Astrocyte of the spinal cord (primary cell): ENCODE measurements around the gene NLRC4.

Experiments used
- DNase-seq: peaks from one replicate; pipeline ENCODE4 v3.0.0; 2011; ENCODE audit warnings: low read depth, low spot score
- H3K4me3 ChIP-seq: 2 replicates; pipeline ENCODE4 v1.5.1; 2011; ENCODE audit warnings: low read depth, mild to moderate bottlenecking, low read length, moderate library complexity
- in situ Hi-C: cut with HindIII; loops from 2 replicates; pipeline ENCODE4 v1.10.0; 2017; ENCODE audit warnings: low sequenced_read_pairs
- TF ChIP-seq, protein P1 (sequence below): IDR thresholded peaks from 2 replicates; pipeline ENCODE4 v1.5.1; 2012; ENCODE audit warnings: low read depth, mild to moderate bottlenecking, low read length, inconsistent platforms

The NLRC4 gene

DNA sequence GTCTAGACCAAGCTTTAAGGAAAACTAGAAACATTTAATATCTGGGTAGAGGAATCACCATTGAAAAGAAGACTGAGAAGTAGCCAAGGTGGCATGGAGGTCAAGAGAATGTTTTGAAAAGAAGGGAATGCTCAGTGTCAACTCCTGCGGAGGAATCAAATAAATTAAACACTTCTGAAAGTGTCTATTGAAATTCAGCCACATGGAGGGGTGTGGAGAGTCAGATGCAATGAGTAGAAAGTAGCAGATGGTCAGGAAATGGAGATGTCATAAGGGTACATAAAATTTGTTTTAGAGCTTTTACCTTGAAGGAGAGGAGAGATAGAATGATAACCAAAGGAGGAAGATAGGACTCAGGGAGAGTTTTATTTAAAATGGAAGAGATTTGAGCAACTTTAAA is 35.1 kb downstream of the NLRC4 start:
- H3K4me3 ChIP-seq = no peak overlapping the region
- in situ Hi-C loops = no loop called here
- TF ChIP-seq, protein P1, sequence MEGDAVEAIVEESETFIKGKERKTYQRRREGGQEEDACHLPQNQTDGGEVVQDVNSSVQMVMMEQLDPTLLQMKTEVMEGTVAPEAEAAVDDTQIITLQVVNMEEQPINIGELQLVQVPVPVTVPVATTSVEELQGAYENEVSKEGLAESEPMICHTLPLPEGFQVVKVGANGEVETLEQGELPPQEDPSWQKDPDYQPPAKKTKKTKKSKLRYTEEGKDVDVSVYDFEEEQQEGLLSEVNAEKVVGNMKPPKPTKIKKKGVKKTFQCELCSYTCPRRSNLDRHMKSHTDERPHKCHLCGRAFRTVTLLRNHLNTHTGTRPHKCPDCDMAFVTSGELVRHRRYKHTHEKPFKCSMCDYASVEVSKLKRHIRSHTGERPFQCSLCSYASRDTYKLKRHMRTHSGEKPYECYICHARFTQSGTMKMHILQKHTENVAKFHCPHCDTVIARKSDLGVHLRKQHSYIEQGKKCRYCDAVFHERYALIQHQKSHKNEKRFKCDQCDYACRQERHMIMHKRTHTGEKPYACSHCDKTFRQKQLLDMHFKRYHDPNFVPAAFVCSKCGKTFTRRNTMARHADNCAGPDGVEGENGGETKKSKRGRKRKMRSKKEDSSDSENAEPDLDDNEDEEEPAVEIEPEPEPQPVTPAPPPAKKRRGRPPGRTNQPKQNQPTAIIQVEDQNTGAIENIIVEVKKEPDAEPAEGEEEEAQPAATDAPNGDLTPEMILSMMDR = no peak
- no peak for DNase-seq

DNA sequence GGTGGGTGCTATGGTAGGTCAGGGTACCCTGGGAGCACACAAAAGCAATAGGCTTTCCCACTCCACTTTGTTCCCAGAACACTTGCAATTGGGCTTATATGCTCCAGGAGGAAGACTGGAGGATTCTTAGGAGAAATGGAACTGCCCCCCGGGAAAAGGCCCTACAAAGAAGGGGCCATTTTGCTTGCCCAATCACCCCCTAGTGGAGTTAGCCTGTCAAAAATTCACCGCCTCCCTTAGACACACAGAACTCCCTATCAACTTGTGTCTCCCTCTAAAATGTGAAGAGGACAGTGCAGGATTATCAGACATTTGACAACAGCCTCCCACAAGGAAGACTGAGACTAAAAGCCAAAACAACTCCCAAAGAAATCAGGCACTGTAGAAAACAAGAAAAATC is 36.5 kb downstream of the NLRC4 start:
- DNase-seq = no peak
- in situ Hi-C loops = no loop called here
- no peak overlapping the region for H3K4me3 ChIP-seq
- TF ChIP-seq, protein P1 = no peak

DNA sequence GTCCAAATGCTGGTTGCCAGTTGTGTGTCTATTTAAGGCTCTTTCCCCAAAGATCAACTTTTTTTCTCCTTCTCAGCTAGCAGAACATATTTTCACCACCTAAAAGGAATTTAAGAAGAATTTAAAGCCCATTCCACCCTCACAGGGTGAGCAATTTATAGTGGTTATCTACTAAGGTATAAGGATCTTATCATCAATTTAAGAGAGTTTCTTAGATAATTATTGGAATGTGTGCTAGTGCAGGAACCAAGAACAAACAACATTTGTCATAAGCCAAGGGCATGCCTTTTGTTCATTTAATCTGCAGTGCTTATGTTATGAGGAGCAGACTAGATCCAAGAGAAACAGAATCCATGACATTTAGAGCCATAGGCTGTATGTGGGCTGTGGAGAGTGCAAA is 37.2 kb downstream of the NLRC4 start:
- H3K4me3 ChIP-seq = no peak overlapping the region
- TF ChIP-seq, protein P1 = no peak
- no peak for DNase-seq
- in situ Hi-C loops = no loop called here

DNA sequence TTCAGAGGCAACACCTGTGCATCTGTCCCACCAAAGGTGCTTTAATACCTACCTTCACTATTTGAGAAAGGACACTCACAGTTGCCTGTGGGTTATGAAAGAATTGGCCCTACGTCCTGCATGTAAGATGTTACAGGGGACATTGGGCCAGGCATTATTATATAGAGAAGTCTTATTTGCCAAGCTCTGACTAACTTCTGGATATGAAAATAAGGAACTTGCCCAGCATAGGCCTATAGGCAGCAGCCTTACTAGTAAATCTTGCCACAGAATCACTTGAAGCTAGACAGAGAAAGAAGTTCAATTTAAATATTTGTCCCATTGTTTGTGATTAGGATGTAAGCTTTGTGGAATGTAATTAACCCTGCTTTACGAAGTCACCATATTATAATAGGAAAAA is 41.7 kb downstream of the NLRC4 start:
- no peak for DNase-seq
- in situ Hi-C loops = no loop called here
- H3K4me3 ChIP-seq = no peak overlapping the region
- TF ChIP-seq, protein P1 = no peak

DNA sequence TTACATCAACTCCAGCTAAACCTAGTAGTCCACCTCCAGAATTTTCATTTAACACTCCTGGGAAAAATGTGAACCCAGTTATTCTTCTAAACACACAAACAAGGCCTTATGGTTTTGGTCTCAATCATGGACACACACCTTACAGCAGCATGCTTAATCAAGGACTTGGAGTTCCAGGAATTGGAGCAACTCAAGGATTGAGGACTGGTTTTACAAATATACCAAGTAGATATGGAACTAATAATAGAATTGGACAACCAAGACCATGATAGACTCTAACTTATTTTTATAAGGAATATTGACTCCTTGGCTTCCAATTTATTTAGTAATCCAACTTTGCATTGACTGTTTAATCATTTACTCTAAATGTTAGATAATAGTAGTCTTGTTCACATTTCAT is 44.2 kb downstream of the NLRC4 start:
- in situ Hi-C loops = no loop called here
- TF ChIP-seq, protein P1 = no peak
- DNase-seq = no peak
- no peak overlapping the region for H3K4me3 ChIP-seq

DNA sequence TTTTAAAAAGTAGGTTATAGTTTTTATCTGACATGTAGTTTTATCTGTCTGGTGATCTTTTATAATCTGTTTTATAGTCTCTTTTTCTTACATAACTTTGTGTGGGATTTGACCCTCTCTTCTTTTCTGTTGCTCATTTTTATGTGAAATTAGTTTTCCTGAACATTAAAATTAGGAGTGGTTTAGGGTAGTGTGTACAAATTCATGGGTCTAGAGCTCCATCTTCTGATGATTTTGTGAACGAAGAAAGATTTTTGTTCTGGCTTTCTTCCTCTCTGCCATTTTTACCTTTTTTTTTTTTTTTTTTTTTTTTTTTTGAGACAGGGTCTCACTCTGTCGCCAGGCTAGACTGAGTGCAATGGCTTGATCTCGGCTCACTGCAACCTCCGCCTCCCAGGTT is 52.4 kb downstream of the NLRC4 start:
- TF ChIP-seq, protein P1 = no peak
- DNase-seq = no peak
- in situ Hi-C loops = no loop called here
- no peak overlapping the region for H3K4me3 ChIP-seq
